Measurements from ENCODE around the gene RHOC.

DNA sequence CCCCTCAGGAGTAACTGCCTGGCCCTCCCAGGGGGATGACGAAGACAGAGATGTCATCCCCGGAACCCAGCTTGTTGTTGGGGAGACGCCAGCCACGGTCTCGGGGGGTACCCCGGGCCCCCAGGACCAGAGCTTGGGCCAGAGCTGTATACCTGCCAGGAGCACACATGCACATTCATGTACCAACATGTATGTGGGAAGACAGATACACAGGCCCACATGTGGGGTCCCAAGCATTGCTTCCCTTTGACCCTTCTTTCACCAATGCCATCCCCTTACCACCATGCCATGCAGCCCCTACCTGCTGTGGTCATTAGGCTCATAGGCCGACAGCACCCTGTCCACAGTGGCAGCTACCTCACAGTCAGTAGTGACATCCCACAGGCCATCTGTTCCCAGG lies 3.2 kb upstream of the RHOC start:
- no peak for TF ChIP-seq ELK4 (IDR thresholded peaks at IDR 0.05; ENCODE audit: borderline replicate concordance, low read depth, low read length)
- no peak for TF ChIP-seq ZNF416 (tag by site-specific recombination; IDR thresholded peaks at IDR 0.05)
- no peak for TF ChIP-seq ZNF692 (tag by site-specific recombination; IDR thresholded peaks at IDR 0.05)
- TF ChIP-seq YY1 (tag by site-specific recombination; IDR thresholded peaks at IDR 0.05), result no peak
- TF ChIP-seq ZNF785 (tag by site-specific recombination; IDR thresholded peaks at IDR 0.05), result no peak
- TF ChIP-seq, protein P1, sequence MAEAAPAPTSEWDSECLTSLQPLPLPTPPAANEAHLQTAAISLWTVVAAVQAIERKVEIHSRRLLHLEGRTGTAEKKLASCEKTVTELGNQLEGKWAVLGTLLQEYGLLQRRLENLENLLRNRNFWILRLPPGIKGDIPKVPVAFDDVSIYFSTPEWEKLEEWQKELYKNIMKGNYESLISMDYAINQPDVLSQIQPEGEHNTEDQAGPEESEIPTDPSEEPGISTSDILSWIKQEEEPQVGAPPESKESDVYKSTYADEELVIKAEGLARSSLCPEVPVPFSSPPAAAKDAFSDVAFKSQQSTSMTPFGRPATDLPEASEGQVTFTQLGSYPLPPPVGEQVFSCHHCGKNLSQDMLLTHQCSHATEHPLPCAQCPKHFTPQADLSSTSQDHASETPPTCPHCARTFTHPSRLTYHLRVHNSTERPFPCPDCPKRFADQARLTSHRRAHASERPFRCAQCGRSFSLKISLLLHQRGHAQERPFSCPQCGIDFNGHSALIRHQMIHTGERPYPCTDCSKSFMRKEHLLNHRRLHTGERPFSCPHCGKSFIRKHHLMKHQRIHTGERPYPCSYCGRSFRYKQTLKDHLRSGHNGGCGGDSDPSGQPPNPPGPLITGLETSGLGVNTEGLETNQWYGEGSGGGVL (tag by site-specific recombination; IDR thresholded peaks at IDR 0.05), result no peak
- TF ChIP-seq CTCF (tag by site-specific recombination; IDR thresholded peaks at IDR 0.05), result no peak
- no peak for TF ChIP-seq ZNF24 (tag by site-specific recombination; IDR thresholded peaks at IDR 0.05)
- TF ChIP-seq REST (tag by site-specific recombination; IDR thresholded peaks at IDR 0.05), result no peak
- no peak for TF ChIP-seq KLF17 (tag by site-specific recombination; IDR thresholded peaks at IDR 0.05)
- no peak for TF ChIP-seq ZNF629 (tag by site-specific recombination; IDR thresholded peaks at IDR 0.05)
- TF ChIP-seq EGR2 (tag by site-specific recombination; IDR thresholded peaks at IDR 0.05; ENCODE audit: low read depth), result no peak
- TF ChIP-seq ZNF707 (tag by site-specific recombination; IDR thresholded peaks at IDR 0.05), result no peak
- no peak for TF ChIP-seq ZNF114 (tag by site-specific recombination; IDR thresholded peaks at IDR 0.05)

Measured in HEK293 (cell line).